Skeletal muscle cell (primary cell): ENCODE data around the gene NFATC2.

Source experiments
- DNase-seq: peaks from one replicate; pipeline ENCODE4 v3.0.0-alpha.2; 2010; ENCODE audit warnings: low read depth
- H3K4me3 ChIP-seq: 2 replicates; pipeline ENCODE4 v1.5.1; 2011; ENCODE audit warnings: low read depth, mild to moderate bottlenecking, control low read depth, low read length, moderate library complexity

NFATC2 gene

GRCh38 chr20:51446656-51447055 lies 95.9 kb downstream of the NFATC2 start:
- DNase-seq, result peak; percentile 60
- H3K4me3 ChIP-seq, result no peak overlapping the region

GRCh38 chr20:51446230-51446629 lies 96.3 kb downstream of the NFATC2 start:
- H3K4me3 ChIP-seq, result no peak overlapping the region

GRCh38 chr20:51445591-51445990 lies 96.9 kb downstream of the NFATC2 start:
- DNase-seq, result no peak
- no peak overlapping the region for H3K4me3 ChIP-seq

More at GRCh38 chr20:51446230-51446629, 96.3 kb downstream of the NFATC2 start:
- no peak for DNase-seq

DNA sequence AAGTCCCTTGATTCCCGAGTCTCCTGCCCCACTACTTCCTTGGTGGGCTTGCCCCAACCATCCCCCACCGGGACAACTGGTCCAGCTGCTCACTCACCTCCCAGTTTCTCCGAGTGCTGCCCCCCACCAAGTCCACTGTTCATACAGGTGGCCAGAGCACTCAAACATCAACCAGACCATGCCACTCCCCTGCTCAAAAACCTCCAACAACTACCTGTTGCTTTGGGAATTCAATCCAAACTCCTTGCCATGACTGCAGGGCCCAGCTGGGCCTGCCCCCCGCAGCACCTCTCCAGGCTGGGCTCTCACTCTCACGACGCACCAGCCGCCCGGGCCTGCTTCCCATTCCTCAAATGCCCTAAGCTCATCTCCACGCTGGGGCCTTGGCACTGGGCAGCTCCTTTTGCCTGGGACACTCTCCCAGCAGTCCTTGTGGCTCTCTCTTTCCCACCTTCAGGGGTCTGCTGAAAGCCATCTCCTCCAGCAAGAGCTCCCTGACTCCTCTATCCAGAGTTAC lies 97.5 kb downstream of the NFATC2 start:
- no peak overlapping the region for H3K4me3 ChIP-seq
- no peak for DNase-seq

- H3K4me3 ChIP-seq, result no peak overlapping the region
- DNase-seq, result no peak
Observed at GRCh38 chr20:51444467-51444866, 98.1 kb downstream of the NFATC2 start.

DNA sequence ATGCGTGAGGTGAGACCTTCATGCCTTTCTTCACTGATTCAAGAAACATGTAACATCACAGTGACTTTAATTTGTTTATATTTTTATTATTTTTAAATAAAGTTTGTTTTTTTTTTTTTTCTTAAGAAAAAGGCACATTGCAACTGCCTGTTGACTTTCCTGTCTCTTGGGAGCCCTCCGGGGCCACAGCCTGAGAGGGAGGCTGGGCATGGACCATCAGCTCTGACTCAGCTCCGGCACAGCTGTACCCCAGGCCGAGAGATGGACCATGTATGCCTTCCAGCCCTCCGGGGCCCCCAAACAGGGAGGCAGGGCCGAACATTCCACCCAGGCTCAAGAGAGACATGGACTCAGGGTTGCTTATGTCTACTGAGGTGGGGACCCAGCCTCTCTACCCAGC lies 99.9 kb downstream of the NFATC2 start:
- DNase-seq, result no peak
- H3K4me3 ChIP-seq, result no peak overlapping the region

DNA sequence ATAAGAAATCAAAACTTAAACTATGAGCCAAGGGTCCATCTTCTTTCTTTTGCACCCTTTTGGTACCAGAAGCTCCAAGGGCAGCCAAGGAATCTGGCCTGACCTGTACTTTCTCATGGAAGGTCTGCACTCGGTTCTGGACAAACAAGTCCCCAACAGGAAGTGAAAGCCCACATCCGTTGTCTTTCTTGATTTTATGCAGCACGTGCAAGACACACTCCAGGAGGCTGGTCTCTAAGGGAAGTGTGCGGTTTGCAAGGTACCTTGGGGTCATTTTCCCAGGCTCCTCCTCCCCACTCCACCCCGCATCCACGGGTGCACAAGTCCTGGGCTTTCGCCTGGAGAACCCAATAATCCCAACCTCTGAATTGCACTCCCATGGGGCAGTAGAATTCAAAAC lies 101.9 kb downstream of the NFATC2 start:
- no peak for DNase-seq
- no peak overlapping the region for H3K4me3 ChIP-seq

GRCh38 chr20:51439160-51439689 lies 103.3 kb downstream of the NFATC2 start:
- no peak overlapping the region for H3K4me3 ChIP-seq
- no peak for DNase-seq

DNA sequence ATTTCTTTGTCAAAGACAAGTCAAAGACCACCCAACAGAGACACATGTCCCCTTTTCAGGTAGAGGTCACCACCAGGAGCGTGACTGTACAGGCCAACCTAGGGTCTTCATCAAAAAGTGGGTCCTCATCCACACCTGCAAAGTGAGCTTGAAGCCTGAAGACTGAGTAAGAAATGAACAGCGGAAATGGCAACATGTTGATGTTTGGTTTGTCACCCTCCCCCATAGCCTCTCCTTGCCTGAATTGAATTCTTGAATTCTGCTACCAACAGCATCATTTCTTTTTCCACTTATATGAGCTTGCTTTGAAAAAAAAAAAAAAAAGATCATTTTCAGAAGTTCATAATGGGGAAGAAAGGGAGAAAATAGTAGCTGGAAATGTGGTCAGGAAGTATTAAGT lies 104.4 kb downstream of the NFATC2 start:
- H3K4me3 ChIP-seq, result no peak overlapping the region
- no peak for DNase-seq

GRCh38 chr20:51437182-51437924 lies 105.2 kb downstream of the NFATC2 start:
- H3K4me3 ChIP-seq, result no peak overlapping the region
- DNase-seq, result no peak

GRCh38 chr20:51434580-51435247 lies 107.8 kb downstream of the NFATC2 start:
- H3K4me3 ChIP-seq, result no peak overlapping the region
- DNase-seq, result peak; percentile 64

DNA sequence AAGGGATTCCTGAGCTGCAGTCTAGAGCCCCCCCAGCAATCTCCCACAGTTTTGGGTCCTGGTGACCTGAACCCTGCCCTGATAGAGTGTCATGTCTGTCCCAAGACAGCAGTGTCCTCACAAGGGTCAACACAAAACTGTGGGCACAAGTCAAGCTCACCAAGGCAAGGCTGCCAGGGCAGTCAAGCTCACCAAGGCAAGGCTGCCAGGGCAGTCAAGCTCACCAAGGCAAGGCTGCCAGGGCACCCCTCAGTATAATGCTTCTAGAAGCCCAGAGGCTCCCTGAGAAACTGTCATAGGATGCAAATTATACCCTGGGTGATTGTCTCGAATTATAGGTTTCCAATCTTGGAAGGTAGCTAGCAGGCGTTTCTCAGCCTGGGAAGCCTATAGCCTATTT lies 108.5 kb downstream of the NFATC2 start:
- no peak overlapping the region for H3K4me3 ChIP-seq
- DNase-seq, result no peak

- H3K4me3 ChIP-seq, result no peak overlapping the region
- DNase-seq, result no peak
Observed at GRCh38 chr20:51432875-51433274, 109.6 kb downstream of the NFATC2 start.

DNA sequence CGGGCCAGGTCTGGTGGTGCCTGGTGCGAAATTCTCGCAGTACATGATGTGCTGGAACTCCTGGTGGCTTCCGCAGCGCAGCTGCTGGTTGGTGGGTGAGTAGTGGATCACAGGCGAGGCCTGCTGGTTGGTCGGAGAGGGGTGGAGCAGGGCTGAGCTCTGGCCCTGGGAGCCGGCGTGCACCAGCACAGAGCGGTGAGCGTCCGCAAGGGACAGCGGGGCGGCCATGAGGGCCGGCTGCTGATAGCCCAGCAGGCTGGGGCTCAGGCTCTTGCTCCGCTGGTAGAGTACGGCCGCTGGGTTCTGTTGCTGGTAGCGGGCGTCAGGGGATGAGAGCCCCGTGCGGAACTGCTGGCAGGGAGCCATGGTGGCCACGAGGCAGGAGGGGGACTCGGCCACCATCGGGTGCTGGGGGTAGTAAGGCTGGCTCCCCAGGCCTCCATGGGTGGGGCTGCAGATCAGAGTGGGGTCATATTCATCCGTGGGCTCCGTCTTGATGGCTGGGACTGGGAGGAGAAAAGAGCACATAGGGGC lies 110.2 kb downstream of the NFATC2 start:
- no peak overlapping the region for H3K4me3 ChIP-seq
- no peak for DNase-seq

DNA sequence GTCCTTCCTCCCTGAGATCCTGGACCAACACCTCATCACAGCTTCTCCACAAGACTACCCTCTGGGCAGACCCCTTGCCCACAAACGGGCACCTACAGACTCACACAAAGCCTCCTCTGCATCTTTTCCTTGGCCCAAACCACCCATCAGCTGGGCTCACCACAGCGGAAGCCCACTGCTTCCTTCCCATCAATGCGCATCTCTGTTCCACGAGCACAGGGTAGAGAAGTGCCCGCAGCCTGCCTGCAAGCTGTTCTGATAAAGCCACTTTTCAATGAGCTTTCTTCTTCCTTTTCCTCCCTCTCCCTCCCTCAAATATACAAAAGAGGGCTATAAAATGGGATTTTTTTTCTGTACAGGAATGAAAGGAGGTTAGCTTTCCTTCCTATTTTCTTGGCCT lies 111.2 kb downstream of the NFATC2 start:
- DNase-seq, result no peak
- no peak overlapping the region for H3K4me3 ChIP-seq

DNA sequence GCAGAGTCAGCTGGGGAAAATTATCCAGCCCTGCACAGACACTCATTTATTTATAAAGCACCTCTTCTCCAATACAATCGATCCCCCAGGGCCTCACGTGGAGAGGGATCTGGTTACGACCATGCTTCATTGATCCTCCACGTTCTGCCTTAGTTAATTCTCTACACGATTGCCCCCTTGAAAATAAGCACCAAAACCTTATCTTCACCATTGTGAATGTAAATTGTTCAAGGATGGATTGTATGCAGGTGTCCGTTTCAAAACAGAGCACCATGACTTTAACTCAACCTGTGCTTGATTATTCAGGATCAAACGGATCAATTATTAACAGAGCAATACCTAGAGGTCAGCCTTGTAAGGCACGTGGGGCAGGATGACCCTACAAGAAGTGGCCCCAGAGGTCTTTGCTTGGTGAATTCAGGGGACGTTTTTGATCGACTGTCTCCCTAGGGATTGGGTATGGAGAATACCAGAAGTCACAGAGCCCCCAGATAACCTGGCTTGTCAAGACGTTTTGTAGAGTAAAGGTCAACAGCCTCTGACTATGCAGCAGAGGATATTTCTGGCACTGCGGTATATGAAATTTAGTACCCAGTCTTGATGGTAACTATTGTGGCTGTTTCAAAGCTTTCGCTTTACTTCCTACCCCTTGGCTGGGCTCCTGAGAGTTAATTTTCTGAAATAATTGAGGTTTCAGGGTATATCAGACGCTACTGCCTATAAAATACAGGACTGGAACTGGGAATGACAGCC lies 112.1 kb downstream of the NFATC2 start:
- no peak for DNase-seq
- H3K4me3 ChIP-seq, result no peak overlapping the region

- H3K4me3 ChIP-seq, result no peak overlapping the region
Observed at GRCh38 chr20:51429696-51430095, 112.8 kb downstream of the NFATC2 start.

DNA sequence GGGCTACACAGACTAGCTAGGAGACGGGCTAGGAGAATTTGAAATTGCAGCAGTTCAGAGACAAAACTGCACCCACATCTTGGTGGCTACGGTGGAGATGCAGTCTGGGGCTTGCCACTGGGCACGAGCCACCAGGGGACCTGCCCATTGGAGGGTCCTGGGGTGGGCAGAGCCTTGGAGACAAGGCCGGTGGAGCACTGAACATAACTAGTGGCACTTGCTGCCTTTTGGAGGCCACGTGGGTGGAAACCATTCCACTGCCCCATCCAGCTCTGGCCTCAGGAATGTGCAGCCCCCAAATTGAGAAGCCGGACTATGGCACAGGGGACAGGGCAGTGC lies 113.4 kb downstream of the NFATC2 start:
- no peak for DNase-seq
- H3K4me3 ChIP-seq, result no peak overlapping the region

More at GRCh38 chr20:51429696-51430095, 112.8 kb downstream of the NFATC2 start:
- no peak for DNase-seq

DNA sequence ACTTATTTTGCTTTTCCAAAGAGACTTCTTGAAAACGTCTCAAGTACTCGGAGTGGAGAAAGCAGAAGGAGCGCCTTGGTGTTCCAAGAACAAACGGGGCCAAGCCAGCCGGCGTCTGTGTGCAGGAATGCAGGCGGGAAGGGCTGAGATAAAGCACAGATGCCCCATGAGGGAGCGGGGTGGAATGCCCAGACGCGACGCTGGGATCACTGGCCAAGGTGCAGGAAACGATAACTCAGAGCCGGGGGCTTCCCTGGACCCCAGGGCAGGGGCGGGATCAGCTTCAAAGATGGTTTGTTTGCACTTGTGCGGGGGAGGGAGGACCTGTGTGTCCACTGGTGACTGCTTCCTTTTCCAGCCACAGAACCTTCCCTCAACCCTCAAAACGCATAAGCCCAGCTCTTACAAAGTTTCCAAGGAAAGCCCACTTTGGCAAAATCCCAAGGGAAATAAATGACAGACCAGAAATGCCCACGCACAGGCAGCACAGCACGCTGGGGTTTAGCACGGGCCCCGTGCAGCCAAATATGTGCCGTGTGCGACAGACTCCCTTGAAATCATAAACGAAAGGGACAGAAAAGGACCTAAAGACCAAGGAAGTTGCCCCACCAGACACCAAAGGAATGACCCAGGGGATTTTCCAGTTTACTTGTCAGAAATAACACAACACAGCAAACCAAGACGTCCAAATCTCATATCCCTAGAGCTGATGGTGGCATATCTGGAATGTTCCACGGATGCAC lies 113.9 kb downstream of the NFATC2 start:
- DNase-seq, result no peak
- no peak overlapping the region for H3K4me3 ChIP-seq
